ENCODE results near the gene VN1R5. TPM values are rescaled to one million over a fixed set of nuclear protein-coding genes. Genes with fewer than 3 reads are reported as not detected.

The VN1R5 gene
- total RNA-seq, 2 experiments from 2014 or later, result not detected

GRCh38 chr1:247269133-247269532 is 13.3 kb downstream of the VN1R5 start:
- no peaks in the 10 kb centered on the region for H3K9me2 ChIP-seq (ENCODE audit: insufficient read depth, low read length)
- H2AFZ ChIP-seq (ENCODE audit: low read length), result no peak overlapping the region
- no peak for TF ChIP-seq EZH2phosphoT487 (IDR thresholded peaks at IDR 0.05; ENCODE audit: borderline replicate concordance, low read depth, low read length)
- no peak overlapping the region for H3K4me3 ChIP-seq (ENCODE audit: low read depth, low read length, poor library complexity, severe bottlenecking)
- POLR2A ChIA-PET, result no interaction called here
- no peaks in the 10 kb centered on the region for H3K4me1 ChIP-seq (ENCODE audit: insufficient read depth, low read length, poor library complexity, severe bottlenecking)
- no peak overlapping the region for H3K4me2 ChIP-seq (ENCODE audit: low read length)
- H3K9me3 ChIP-seq (ENCODE audit: low read length), result no peaks in the 10 kb centered on the region
- no peak overlapping the region for H3K27ac ChIP-seq (ENCODE audit: low read depth, low read length, poor library complexity, severe bottlenecking)
- intact Hi-C loops (cut with micrococcal nuclease; ENCODE audit: unreplicated experiment), result no loop called here
- no TSS peak for BruUV-seq (replicated peaks)
- H3K36me3 ChIP-seq (ENCODE audit: insufficient read depth, low read length), result no peaks in the 10 kb centered on the region
- no peaks in the 10 kb centered on the region for H3K79me2 ChIP-seq (ENCODE audit: insufficient read depth, low read depth, low read length)
- H4K20me1 ChIP-seq (ENCODE audit: insufficient read depth, low read length), result no peaks in the 10 kb centered on the region
- DNase-seq (ENCODE audit: low spot score), result no peak
- CTCF ChIA-PET (ENCODE audit: unreplicated experiment), result no interaction called here

- H3K9me2 ChIP-seq (ENCODE audit: insufficient read depth, low read length), result no peaks in the 10 kb centered on the region
- no peak overlapping the region for H3K27ac ChIP-seq (ENCODE audit: low read depth, low read length, poor library complexity, severe bottlenecking)
- no TSS peak for BruUV-seq (replicated peaks)
- intact Hi-C loops (cut with micrococcal nuclease; ENCODE audit: unreplicated experiment), result no loop called here
- ChIA-PET CTCF (ENCODE audit: unreplicated experiment) (no interaction called here), POLR2A (interaction anchor here (0.6 to 0.7 kb wide), 2 partner anchors 615 to 1244 kb away, joined by 3 to 4 read pairs; no protein-coding TSS in a partner anchor)
- H3K9me3 ChIP-seq (ENCODE audit: low read length), result no peaks in the 10 kb centered on the region
- H3K4me2 ChIP-seq (ENCODE audit: low read length), result no peak overlapping the region
- H3K79me2 ChIP-seq (ENCODE audit: insufficient read depth, low read depth, low read length), result no peaks in the 10 kb centered on the region
- H4K20me1 ChIP-seq (ENCODE audit: insufficient read depth, low read length), result no peaks in the 10 kb centered on the region
- no peak overlapping the region for H3K4me3 ChIP-seq (ENCODE audit: low read depth, low read length, poor library complexity, severe bottlenecking)
- no peaks in the 10 kb centered on the region for H3K4me1 ChIP-seq (ENCODE audit: insufficient read depth, low read length, poor library complexity, severe bottlenecking)
- DNase-seq (ENCODE audit: low spot score), result no peak
- no peak overlapping the region for H2AFZ ChIP-seq (ENCODE audit: low read length)
- H3K36me3 ChIP-seq (ENCODE audit: insufficient read depth, low read length), result no peaks in the 10 kb centered on the region
- TF ChIP-seq CTCF (conservative IDR thresholded peaks at IDR 0.05; ENCODE audit: low read length), result no peak
- TF ChIP-seq EZH2phosphoT487 (IDR thresholded peaks at IDR 0.05; ENCODE audit: borderline replicate concordance, low read depth, low read length), result no peak
These were observed 14.1 kb downstream of the VN1R5 start for GRCh38 chr1:247270003-247270402.

GRCh38 chr1:247273013-247273412 is 17.1 kb downstream of the VN1R5 start:
- DNase-seq (ENCODE audit: low spot score), result no peak
- Histone ChIP-seq H3K36me3 (ENCODE audit: insufficient read depth, low read length) (no peaks in the 10 kb centered on the region), H3K9me3 (ENCODE audit: low read length) (no peaks in the 10 kb centered on the region), H3K9me2 (ENCODE audit: insufficient read depth, low read length) (no peaks in the 10 kb centered on the region), H3K79me2 (ENCODE audit: insufficient read depth, low read depth, low read length) (no peaks in the 10 kb centered on the region), H3K4me2 (ENCODE audit: low read length) (no peak overlapping the region), H3K4me1 (ENCODE audit: insufficient read depth, low read length, poor library complexity, severe bottlenecking) (no peaks in the 10 kb centered on the region), H2AFZ (ENCODE audit: low read length) (no peak overlapping the region), H3K27ac (ENCODE audit: low read depth, low read length, poor library complexity, severe bottlenecking) (no peak overlapping the region), H3K4me3 (ENCODE audit: low read depth, low read length, poor library complexity, severe bottlenecking) (no peak overlapping the region), H4K20me1 (ENCODE audit: insufficient read depth, low read length) (no peaks in the 10 kb centered on the region)
- TF ChIP-seq CTCF (conservative IDR thresholded peaks at IDR 0.05; ENCODE audit: low read length) (no peak), EZH2phosphoT487 (IDR thresholded peaks at IDR 0.05; ENCODE audit: borderline replicate concordance, low read depth, low read length) (no peak)
- POLR2A ChIA-PET, result no interaction called here
- intact Hi-C loops (cut with micrococcal nuclease; ENCODE audit: unreplicated experiment), result no loop called here
- BruUV-seq (replicated peaks), result no TSS peak
- CTCF ChIA-PET (ENCODE audit: unreplicated experiment), result no interaction called here
